HG02852 (cell line): Measurements from ENCODE around the gene AKAP5.
"Not testable (repeated sequence)": the region's sequence is repeated elsewhere in the genome, so short reads cannot be mapped to it uniquely, and the experiment has no call there.

ENCODE experiments used
- ATAC-seq: cut with Tn5 transposase; IDR thresholded peaks from one replicate; pipeline ENCODE4 v1.9.1; 2021; ENCODE audit warnings: mild to moderate bottlenecking, moderate library complexity; ENCODE audit not compliant: unreplicated experiment

The AKAP5 gene

DNA sequence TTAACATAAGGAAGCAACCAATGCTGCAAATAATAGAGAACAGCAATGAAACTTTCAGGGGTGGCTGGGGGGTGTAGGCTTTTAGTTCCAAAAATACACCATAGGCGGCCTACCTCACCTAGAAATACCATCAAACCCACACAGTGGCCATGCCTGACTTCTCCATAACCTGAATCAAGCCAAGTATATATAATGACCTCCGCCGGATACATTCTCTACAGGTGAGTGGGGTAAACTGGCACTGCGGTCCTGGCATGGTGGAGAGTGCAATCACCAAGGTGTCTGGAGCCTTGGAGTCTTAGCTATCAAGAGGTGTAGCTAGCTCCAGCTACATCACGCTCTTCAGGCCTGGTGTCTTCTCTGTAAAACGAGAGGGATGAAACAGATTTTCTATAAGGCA, 37.2 kb downstream of the AKAP5 start:
- no peak for ATAC-seq

- no peak for ATAC-seq
These were observed 37.7 kb downstream of the AKAP5 start for GRCh38 chr14:64502887-64503433.

- ATAC-seq, result peak; percentile 56
These were observed 38.4 kb downstream of the AKAP5 start, which contains the start of gene ZBTB25 for GRCh38 chr14:64503434-64504309. ZBTB25 (minus strand) TSS chr14:64503838; CDS start chr14:64490533, 13,305 bp downstream.

- ATAC-seq, result peak; percentile 22
These were observed 39.1 kb downstream of the AKAP5 start, which contains the start of gene ZBTB1 for GRCh38 chr14:64504310-64504896. ZBTB1 (plus strand) TSS chr14:64504770; CDS start chr14:64521505, 16,735 bp downstream.

- ATAC-seq, result peak; percentile 33
These were observed 39.8 kb downstream of the AKAP5 start for GRCh38 chr14:64504897-64505794.

- ATAC-seq, result no peak
These were observed 41.4 kb downstream of the AKAP5 start for GRCh38 chr14:64506721-64507120.

- no peak for ATAC-seq
These were observed 42.3 kb downstream of the AKAP5 start for GRCh38 chr14:64507376-64508156.

DNA sequence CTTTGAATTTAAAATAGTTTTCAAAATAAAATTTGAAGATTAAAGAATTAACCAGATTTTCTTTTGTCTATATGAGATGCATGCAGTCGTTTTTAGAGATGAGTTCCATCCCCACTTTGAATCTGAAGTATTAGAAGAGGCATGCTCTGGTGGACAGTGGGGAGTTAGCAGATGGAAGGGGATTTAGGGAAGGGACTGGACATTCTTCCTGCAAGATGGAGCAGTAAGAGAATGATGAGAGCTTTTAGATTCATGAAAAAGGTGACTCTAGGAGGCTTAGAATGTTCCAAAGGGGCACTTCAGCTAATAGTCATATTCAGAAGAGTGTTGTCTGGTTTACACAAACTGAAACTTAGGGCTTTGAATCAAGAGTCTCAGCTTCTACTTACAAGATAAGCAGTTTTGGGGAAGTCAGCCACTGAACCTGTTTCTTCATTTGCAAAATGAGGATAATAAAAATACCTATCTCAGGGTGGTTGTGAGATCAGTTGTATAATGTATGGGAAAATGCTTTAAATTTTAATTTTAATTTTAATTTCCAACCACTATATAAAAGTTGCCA, 43.0 kb downstream of the AKAP5 start:
- no peak for ATAC-seq

- ATAC-seq, result no peak
These were observed 43.7 kb downstream of the AKAP5 start for GRCh38 chr14:64509036-64509435.

GRCh38 chr14:64510825-64511671, 45.7 kb downstream of the AKAP5 start:
- ATAC-seq, result no peak

DNA sequence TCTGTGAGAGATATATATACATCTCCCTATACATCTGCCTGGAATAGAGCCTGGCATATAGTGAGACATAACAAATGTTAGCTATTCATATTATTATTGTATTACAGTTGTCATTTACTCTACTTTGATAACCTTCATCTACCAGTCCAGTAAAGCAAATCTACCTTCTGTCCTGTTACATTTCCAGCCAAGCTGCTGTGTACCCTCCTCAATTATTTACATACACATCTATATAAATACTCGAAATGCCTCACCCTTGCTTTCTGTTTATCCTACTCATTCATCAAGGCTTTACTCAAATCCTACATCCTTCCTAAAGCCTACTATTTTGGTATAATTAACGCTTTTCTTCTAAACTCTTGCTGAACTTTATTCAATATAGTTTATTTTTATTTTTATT, 48.0 kb downstream of the AKAP5 start:
- ATAC-seq, result no peak

DNA sequence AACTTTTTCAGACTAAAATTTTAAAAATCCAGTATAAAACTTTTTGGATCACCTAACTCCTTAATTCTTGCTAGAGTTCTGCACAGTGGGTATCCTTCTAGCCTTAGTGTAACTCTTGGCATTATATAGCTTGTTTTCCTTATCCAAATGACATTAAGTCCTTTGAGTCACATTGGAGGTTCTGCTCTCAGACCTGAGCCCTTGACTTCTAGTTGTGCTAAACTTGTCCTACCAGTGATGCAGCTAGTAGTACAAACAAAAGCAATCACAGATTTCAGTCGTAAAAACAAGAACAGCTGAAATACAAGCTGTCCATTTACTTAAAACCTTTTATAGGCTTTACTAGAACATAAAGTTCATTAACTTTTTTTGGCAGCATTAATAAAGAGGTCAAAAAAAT, 49.8 kb downstream of the AKAP5 start:
- ATAC-seq, result no peak

- ATAC-seq, result no peak
These were observed 51.7 kb downstream of the AKAP5 start for GRCh38 chr14:64516969-64517368.

DNA sequence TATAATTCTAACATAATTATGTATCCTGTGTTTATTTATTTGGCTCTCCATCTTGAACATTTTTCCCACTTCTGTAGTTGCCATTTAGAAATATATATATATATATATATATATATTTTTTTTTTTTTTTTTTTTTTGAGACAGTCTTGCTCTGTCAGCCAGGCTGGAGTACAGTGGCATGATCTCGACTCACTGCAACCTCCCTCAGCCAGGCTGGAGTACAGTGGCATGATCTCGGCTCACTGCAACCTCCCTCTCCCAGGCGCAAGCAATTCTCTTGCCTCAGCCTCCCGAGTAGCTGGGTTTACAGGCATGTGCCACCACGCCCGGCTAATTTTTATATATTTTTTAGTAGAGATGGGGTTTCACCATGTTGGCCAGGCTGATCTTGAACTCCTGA, 52.4 kb downstream of the AKAP5 start:
- ATAC-seq, result not testable (repeated sequence)

DNA sequence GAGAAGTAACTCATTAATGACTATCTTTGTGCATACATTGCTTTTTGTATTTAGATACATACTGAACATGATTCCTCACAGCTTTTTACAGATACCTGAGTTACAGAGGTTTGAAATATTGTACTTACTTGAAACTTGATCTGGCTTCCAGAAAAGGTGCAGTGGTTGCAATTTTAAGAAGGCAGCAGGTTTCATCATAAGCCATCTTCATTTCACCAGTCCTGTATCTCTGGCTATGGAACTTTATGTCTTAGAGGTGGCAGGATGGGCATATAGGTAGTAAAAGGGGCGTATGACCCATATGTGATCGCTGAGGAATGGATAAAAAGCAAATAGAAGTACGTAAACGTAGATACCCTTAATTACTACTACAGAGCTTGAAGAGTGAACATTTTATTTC, 52.9 kb downstream of the AKAP5 start:
- ATAC-seq, result no peak

DNA sequence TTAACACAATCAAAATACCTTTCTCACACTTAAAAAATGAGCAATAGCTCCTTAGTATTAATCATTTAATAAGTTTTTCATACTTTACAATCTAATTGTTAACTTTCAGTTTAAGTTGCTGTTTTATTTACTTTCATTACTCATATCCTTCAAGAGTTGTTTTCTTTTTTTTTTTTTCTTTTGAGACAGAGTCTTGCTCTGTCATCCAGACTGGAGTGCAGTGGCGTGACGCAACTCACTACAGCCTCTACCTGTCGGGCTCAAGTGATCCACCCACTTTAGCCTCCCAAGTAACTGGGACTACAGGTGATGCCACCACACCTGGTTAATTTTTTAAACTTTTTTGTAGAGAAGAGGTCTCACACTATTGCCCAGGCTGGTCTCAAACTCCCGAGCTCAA, 55.4 kb downstream of the AKAP5 start:
- ATAC-seq, result no peak

GRCh38 chr14:64522591-64523355, 57.5 kb downstream of the AKAP5 start:
- ATAC-seq, result no peak
